Measurements from ENCODE around the gene SLC8A3.

DNA sequence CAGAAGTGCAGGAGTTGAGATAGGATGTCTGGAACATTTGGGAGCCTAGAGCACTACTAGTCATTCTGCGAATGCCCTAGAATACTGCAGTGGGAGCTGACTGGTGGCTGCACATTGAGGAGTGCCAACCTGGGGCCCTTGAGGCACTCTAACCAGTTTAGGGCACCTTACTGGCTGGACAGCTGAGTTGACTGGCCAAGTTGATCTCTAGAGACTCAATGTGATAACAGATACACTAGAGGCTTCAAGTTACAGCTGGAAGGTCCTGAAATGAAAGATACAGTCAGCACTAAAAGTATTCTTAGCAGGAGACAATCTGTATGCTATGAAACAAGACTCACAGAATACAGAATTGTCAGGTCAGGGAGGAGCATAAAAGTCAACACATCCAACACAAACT lies 8.0 kb downstream of the SLC8A3 start:
- TF ChIP-seq POLR2AphosphoS5 (IDR thresholded peaks at IDR 0.05; ENCODE audit: low read depth, low read length) (no peak), POLR2A (IDR thresholded peaks at IDR 0.05; ENCODE audit: low read depth, low read length) (no peak), TAF1 (IDR thresholded peaks at IDR 0.05; ENCODE audit: borderline replicate concordance, low read depth, low read length) (no peak)

All from GM12892 (cell line).